Peyer's patch (tissue), 4 donors: ENCODE results near the gene MAPK8. TPM values are rescaled to one million over a fixed set of nuclear protein-coding genes. Genes with fewer than 3 reads are reported as not detected.

ENCODE experiments used
- DNase-seq, 3 donors: peaks; one replicate each; pipeline ENCODE4 v3.0.0-alpha.2; 2017 to 2019
- H3K27ac ChIP-seq, 4 donors: fragments of 200-600 bp; sonication (generic); one replicate each; pipeline ENCODE4 v1.5.1; 2016 to 2019
- H3K27me3 ChIP-seq, 2 donors: fragments of 200-600 bp; sonication (generic); one replicate each; pipeline ENCODE4 v1.5.1; 2019
- H3K36me3 ChIP-seq, 3 donors: fragments of 200-600 bp; sonication (generic); one replicate each; pipeline ENCODE4 v1.5.1; 2016 to 2019
- H3K4me1 ChIP-seq, 4 donors: fragments of 200-600 bp; sonication (generic); one replicate each; pipeline ENCODE4 v1.5.1; 2016 to 2019
- H3K4me3 ChIP-seq, 4 donors: fragments of 200-600 bp; sonication (generic); 1 replicate in 3 of 4; 2 replicates in 1 of 4; pipeline ENCODE4 v1.5.1; 2016 to 2019; ENCODE audit warnings: mild to moderate bottlenecking in 1 of 4
- H3K9me3 ChIP-seq, 4 donors: fragments of 200-600 bp; sonication (generic); one replicate each; pipeline ENCODE4 v1.5.1; 2016 to 2019; ENCODE audit warnings: mild to moderate bottlenecking in 1 of 4
- CTCF ChIP-seq, 6 experiments: fragments of 450-650 bp in 4 of 6; fragments of 200-600 bp in 2 of 6; sonication (generic) in 1 of 6; IDR thresholded peaks; one replicate each; pipeline ENCODE4 v1.5.1; 2017 to 2019; ENCODE audit warnings: antibody characterized with exemption in 6 of 6, mild to moderate bottlenecking in 3 of 6, moderate library complexity in 1 of 6
- POLR2A ChIP-seq, 2 donors: fragments of 450-650 bp; IDR thresholded peaks; one replicate each; pipeline ENCODE4 v1.5.1; 2017; ENCODE audit warnings: antibody characterized with exemption in 2 of 2, mild to moderate bottlenecking in 2 of 2, moderate library complexity in 2 of 2
- total RNA-seq, 4 donors: library from RNA; depleted of rRNA; stranded (reverse); fragments of >200 nt; gene quantifications; one replicate each; pipeline ENCODE4 v1.1.0, GENCODE V29; 2016

The MAPK8 gene
- total RNA-seq, 4 donors from 2014 or later: 59.9 to 89.0 (median 67.6) TPM

GRCh38 chr10:48294431-48294830 is 12.0 kb upstream of the MAPK8 start:
- H3K27ac ChIP-seq: no peak overlapping the region
- H3K4me1 ChIP-seq: peaks cover 0 to 14% (median 0%) of the 10 kb centered on the region in 4 donors
- no peak overlapping the region for H3K4me3 ChIP-seq
- no peak for TF ChIP-seq POLR2A (IDR thresholded peaks at IDR 0.05)
- TF ChIP-seq CTCF (IDR thresholded peaks at IDR 0.05): no peak
- H3K36me3 ChIP-seq: no peaks in the 10 kb centered on the region
- H3K27me3 ChIP-seq: no peaks in the 10 kb centered on the region
- no peaks in the 10 kb centered on the region for H3K9me3 ChIP-seq
- no peak for DNase-seq

GRCh38 chr10:48296576-48297098 is 9.8 kb upstream of the MAPK8 start:
- Histone ChIP-seq H3K27ac (no peak overlapping the region), H3K4me1 (no peaks in the 10 kb centered on the region), H3K4me3 (no peak overlapping the region), H3K36me3 (no peaks in the 10 kb centered on the region), H3K9me3 (no peaks in the 10 kb centered on the region), H3K27me3 (no peaks in the 10 kb centered on the region)
- TF ChIP-seq CTCF (IDR thresholded peaks at IDR 0.05) (no peak), POLR2A (IDR thresholded peaks at IDR 0.05) (no peak)
- no peak for DNase-seq

GRCh38 chr10:48299066-48299465 is 7.4 kb upstream of the MAPK8 start:
- no peaks in the 10 kb centered on the region for H3K4me1 ChIP-seq
- no peak overlapping the region for H3K4me3 ChIP-seq
- H3K9me3 ChIP-seq: no peaks in the 10 kb centered on the region
- no peak for DNase-seq
- H3K36me3 ChIP-seq: no peaks in the 10 kb centered on the region
- H3K27ac ChIP-seq: no peak overlapping the region
- H3K27me3 ChIP-seq: no peaks in the 10 kb centered on the region
- no peak for TF ChIP-seq CTCF (IDR thresholded peaks at IDR 0.05)
- no peak for TF ChIP-seq POLR2A (IDR thresholded peaks at IDR 0.05)

- Histone ChIP-seq H3K4me1 (no peaks in the 10 kb centered on the region), H3K27ac (no peak overlapping the region), H3K27me3 (no peaks in the 10 kb centered on the region), H3K9me3 (no peaks in the 10 kb centered on the region), H3K36me3 (no peaks in the 10 kb centered on the region), H3K4me3 (no peak overlapping the region)
- no peak for TF ChIP-seq CTCF (IDR thresholded peaks at IDR 0.05)
- no peak for TF ChIP-seq POLR2A (IDR thresholded peaks at IDR 0.05)
- DNase-seq: no peak
Measured at GRCh38 chr10:48299692-48300091, 6.8 kb upstream of the MAPK8 start.

GRCh38 chr10:48300556-48300955 is 5.9 kb upstream of the MAPK8 start:
- no peak for DNase-seq
- no peak for TF ChIP-seq CTCF (IDR thresholded peaks at IDR 0.05)
- no peak for TF ChIP-seq POLR2A (IDR thresholded peaks at IDR 0.05)
- H3K27ac ChIP-seq: no peak overlapping the region
- H3K4me1 ChIP-seq: no peaks in the 10 kb centered on the region
- no peaks in the 10 kb centered on the region for H3K9me3 ChIP-seq
- H3K36me3 ChIP-seq: no peaks in the 10 kb centered on the region
- H3K27me3 ChIP-seq: no peaks in the 10 kb centered on the region
- H3K4me3 ChIP-seq: no peak overlapping the region
